ENCODE measurements around the gene RHOB.

RHOB gene

DNA sequence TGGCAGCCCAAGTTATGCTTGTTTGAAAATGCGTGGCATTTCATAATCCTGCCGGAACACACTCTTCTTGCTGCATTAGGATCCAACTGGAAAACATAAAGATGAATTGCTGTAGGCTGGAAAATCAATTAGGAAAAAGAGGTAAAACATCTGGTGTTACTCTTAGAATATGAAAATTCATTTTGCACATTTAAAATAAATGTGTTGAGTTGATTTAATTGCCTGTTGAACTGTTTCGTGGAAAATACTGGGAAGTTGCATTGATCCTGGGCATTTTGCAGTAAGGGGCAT is 4.1 kb downstream of the RHOB start:
- Histone ChIP-seq H3K9ac (ENCODE audit: low read length) (peak overlapping the region; percentile 28), H3K4me1 (ENCODE audit: insufficient read depth, low read length) (peaks cover 35% of the 10 kb centered on the region), H3K9me3 (ENCODE audit: low read length) (no peaks in the 10 kb centered on the region), H3K27me3 (ENCODE audit: control insufficient read depth in 1 of 2, insufficient read depth in 2 of 2, low read length in 2 of 2) (no peaks in the 10 kb centered on the region), H3K36me3 (ENCODE audit: insufficient read depth, low read length) (peaks cover 27% of the 10 kb centered on the region), H3K27ac (ENCODE audit: low read depth, low read length) (peak overlapping the region; percentile 77), H3K4me3 (ENCODE audit: low read depth in 1 of 2, low read length in 2 of 2) (peak overlapping the region in 1 of 2 donors; percentile 16)

DNA sequence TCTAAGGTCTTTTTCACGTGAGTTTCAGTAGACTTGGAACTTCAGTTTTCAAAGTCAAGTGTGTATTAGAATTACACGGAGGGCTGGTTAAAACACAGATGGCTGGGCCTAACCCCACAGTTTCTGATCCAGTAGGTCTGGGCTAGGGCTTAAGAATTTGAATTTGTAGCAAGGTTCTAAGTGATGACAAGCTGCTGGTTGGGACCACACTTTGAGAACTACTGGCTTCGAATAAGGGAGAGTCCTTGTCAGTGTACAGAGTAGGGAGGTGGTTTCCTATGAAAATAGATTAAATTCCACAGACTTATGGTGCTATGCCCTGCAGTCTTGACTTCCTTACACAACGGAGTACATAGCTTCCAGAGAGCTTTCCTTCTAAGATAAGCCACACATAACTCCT is 4.5 kb downstream of the RHOB start:
- no peaks in the 10 kb centered on the region for H3K27me3 ChIP-seq (ENCODE audit: control insufficient read depth in 1 of 2, insufficient read depth in 2 of 2, low read length in 2 of 2)
- peak overlapping the region; percentile 28 for H3K9ac ChIP-seq (ENCODE audit: low read length)
- peaks cover 39% of the 10 kb centered on the region for H3K4me1 ChIP-seq (ENCODE audit: insufficient read depth, low read length)
- H3K27ac ChIP-seq (ENCODE audit: low read depth, low read length): peak overlapping the region; percentile 77
- H3K9me3 ChIP-seq (ENCODE audit: low read length): no peaks in the 10 kb centered on the region
- peak overlapping the region in 1 of 2 donors; percentile 16 for H3K4me3 ChIP-seq (ENCODE audit: low read depth in 1 of 2, low read length in 2 of 2)
- H3K36me3 ChIP-seq (ENCODE audit: insufficient read depth, low read length): peaks cover 27% of the 10 kb centered on the region

DNA sequence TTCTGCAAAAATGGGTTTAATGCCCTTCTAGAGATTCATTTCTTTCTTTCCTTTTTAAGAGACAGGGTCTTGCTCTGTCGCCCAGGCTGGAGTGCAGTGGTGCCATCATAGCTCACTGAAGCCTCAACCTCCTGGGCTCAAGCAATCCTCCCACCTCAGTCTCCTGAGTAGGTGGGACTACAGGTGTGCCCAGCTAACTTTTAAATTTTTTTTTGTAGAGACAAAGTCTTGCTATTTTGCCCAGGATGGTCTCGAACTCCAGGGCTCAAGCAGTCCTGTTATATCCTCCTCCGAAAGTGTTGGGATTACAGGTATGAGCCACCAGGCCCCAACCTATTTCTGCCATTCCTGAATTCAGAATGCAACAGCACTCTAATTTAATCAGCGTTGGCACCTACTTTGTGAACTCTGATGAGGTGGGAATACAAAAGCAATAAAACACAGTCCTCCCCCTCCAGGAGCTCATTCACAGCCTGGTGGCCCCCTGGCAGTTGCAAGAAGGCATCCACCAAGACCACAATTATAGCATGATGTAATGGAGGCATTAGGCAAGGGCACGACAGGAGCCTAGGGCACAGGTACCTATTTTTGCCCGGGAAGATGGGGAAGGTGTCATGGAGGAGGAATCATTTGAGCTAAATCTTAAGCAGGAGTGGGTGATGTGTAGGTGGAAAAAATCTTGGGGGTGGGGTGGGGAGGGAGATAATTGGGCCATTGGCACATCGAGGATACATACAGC is 5.1 kb downstream of the RHOB start:
- Histone ChIP-seq H3K36me3 (ENCODE audit: insufficient read depth, low read length) (peaks cover 27% of the 10 kb centered on the region), H3K9ac (ENCODE audit: low read length) (peak overlapping the region; percentile 28), H3K9me3 (ENCODE audit: low read length) (no peaks in the 10 kb centered on the region), H3K4me1 (ENCODE audit: insufficient read depth, low read length) (peaks cover 45% of the 10 kb centered on the region), H3K4me3 (ENCODE audit: low read depth in 1 of 2, low read length in 2 of 2) (peak overlapping the region in 1 of 2 donors; percentile 5), H3K27me3 (ENCODE audit: control insufficient read depth in 1 of 2, insufficient read depth in 2 of 2, low read length in 2 of 2) (no peaks in the 10 kb centered on the region), H3K27ac (ENCODE audit: low read depth, low read length) (peak overlapping the region; percentile 77)

DNA sequence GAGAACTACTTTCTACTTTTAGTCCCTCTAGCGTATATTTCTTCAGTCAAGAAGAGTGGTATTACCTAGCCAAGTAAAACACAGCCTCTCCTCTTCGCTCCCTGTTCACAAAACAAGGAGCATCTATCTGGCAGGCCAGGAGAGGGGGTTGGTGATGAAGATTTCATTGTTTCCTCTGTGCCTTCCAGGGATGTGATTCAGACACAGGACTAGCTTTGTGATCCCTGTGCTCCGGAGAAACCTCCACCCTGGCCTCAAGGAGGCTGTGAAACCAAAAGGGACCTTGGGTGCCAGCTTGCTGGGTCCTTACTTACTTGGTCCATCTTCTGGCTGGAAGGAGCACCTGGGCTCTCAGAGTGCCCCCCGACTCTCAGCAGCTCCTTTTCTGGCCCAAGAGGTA is 5.7 kb downstream of the RHOB start:
- Histone ChIP-seq H3K27ac (ENCODE audit: low read depth, low read length) (peak overlapping the region; percentile 77), H3K4me1 (ENCODE audit: insufficient read depth, low read length) (peaks cover 51% of the 10 kb centered on the region), H3K36me3 (ENCODE audit: insufficient read depth, low read length) (peaks cover 26% of the 10 kb centered on the region), H3K9me3 (ENCODE audit: low read length) (no peaks in the 10 kb centered on the region), H3K4me3 (ENCODE audit: low read depth in 1 of 2, low read length in 2 of 2) (no peak overlapping the region), H3K9ac (ENCODE audit: low read length) (no peak overlapping the region), H3K27me3 (ENCODE audit: control insufficient read depth in 1 of 2, insufficient read depth in 2 of 2, low read length in 2 of 2) (no peaks in the 10 kb centered on the region)

DNA sequence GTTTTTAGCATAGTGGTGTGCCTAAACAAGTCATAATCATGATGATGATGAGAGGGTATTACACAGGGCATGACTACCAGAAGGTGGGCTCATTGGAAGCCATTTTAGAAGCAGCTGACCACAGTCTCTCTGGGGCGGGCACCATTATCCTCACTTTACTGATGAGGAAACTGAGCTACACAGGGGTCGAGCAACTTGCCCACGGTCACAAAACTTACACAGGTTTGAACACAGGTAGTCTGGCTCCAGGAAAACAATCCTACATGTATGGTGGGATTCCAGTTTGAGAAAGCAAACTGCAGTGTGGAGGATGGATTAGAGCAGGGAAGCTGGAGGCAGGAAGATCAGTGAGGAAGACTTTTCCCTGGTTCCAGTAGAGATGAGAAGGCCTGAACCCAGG is 6.2 kb downstream of the RHOB start:
- Histone ChIP-seq H3K4me3 (ENCODE audit: low read depth in 1 of 2, low read length in 2 of 2) (no peak overlapping the region), H3K27me3 (ENCODE audit: control insufficient read depth in 1 of 2, insufficient read depth in 2 of 2, low read length in 2 of 2) (no peaks in the 10 kb centered on the region), H3K4me1 (ENCODE audit: insufficient read depth, low read length) (peaks cover 54% of the 10 kb centered on the region), H3K9me3 (ENCODE audit: low read length) (no peaks in the 10 kb centered on the region), H3K9ac (ENCODE audit: low read length) (no peak overlapping the region), H3K36me3 (ENCODE audit: insufficient read depth, low read length) (peaks cover 21% of the 10 kb centered on the region), H3K27ac (ENCODE audit: low read depth, low read length) (peak overlapping the region; percentile 77)

DNA sequence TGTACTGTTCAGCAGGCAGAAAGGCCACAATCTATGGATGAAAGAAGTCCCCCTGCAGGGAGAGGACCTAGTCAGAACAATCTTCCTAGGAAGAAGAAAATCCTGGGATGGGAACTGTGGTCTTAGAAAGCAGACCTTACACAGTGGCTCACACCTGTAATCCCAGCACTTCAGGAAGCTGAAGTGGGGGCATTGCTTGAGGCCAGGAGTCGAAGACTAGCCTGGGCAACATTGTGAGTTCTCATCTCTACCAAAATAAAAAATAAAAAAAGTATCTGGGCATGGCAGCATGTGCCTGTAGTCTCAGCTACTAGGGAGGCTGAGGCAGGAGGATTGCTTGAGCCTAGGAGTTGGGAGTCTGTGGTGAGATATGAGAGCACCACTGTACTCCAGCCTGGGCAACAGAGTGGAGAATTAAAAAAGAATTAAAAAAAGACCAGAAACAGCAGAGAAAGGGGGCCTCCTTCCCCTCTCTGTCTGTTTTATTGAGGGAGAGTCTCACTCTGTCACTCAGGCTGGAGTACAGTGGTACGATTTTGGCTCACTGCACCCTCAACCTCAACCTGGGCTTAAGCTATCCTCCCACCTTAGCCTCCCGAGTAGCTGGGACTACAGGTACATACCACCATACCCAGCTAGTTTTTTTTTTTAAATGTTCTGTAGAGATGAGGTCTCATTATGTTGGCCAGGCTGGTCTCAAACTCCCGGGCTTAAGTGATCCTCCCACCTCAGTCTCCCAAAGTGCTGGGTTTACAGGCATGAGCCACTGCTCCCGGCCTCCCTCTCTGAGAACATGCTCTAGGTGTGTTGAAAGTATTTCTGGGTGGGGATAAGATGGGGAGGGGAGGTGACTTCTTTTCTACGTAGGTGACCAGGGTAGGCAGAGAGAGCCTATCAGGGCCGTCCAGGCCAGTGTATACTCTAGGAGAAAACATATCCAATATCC is 7.4 kb downstream of the RHOB start:
- no peak overlapping the region for H3K4me3 ChIP-seq (ENCODE audit: low read depth in 1 of 2, low read length in 2 of 2)
- H3K27me3 ChIP-seq (ENCODE audit: control insufficient read depth in 1 of 2, insufficient read depth in 2 of 2, low read length in 2 of 2): no peaks in the 10 kb centered on the region
- H3K9me3 ChIP-seq (ENCODE audit: low read length): no peaks in the 10 kb centered on the region
- H3K36me3 ChIP-seq (ENCODE audit: insufficient read depth, low read length): peaks cover 9% of the 10 kb centered on the region
- no peak overlapping the region for H3K9ac ChIP-seq (ENCODE audit: low read length)
- H3K4me1 ChIP-seq (ENCODE audit: insufficient read depth, low read length): peaks cover 54% of the 10 kb centered on the region
- peak overlapping the region; percentile 12 for H3K27ac ChIP-seq (ENCODE audit: low read depth, low read length)

DNA sequence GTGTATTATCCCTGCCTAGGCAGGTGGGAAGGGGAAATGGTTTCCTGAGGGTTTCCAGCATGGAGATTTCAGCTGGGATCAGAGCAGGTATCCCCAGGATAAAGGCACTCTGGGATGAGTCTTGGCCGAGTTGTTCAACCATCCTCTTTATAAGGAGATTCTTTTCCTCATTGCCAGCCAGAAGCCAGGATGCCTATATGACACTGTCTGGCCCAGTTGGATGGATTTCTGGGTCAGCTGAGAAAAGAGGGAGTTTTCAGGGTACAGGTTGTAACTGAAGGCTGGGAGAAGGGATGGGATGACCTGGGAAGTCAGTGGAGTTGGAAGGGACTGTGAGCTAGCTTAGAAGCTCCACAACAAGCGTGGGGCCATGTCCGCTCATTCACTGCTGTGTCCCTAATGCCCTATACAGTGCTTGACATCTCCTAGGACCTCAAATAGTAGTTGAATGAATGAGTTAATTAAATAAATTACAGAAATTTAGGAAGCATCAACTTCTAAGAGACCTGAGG is 8.3 kb downstream of the RHOB start:
- H3K4me3 ChIP-seq (ENCODE audit: low read depth in 1 of 2, low read length in 2 of 2): no peak overlapping the region
- H3K9me3 ChIP-seq (ENCODE audit: low read length): no peaks in the 10 kb centered on the region
- H3K9ac ChIP-seq (ENCODE audit: low read length): no peak overlapping the region
- H3K27me3 ChIP-seq (ENCODE audit: control insufficient read depth in 1 of 2, insufficient read depth in 2 of 2, low read length in 2 of 2): no peaks in the 10 kb centered on the region
- H3K36me3 ChIP-seq (ENCODE audit: insufficient read depth, low read length): peaks cover under 1% of the 10 kb centered on the region
- no peak overlapping the region for H3K27ac ChIP-seq (ENCODE audit: low read depth, low read length)
- peaks cover 47% of the 10 kb centered on the region for H3K4me1 ChIP-seq (ENCODE audit: insufficient read depth, low read length)

DNA sequence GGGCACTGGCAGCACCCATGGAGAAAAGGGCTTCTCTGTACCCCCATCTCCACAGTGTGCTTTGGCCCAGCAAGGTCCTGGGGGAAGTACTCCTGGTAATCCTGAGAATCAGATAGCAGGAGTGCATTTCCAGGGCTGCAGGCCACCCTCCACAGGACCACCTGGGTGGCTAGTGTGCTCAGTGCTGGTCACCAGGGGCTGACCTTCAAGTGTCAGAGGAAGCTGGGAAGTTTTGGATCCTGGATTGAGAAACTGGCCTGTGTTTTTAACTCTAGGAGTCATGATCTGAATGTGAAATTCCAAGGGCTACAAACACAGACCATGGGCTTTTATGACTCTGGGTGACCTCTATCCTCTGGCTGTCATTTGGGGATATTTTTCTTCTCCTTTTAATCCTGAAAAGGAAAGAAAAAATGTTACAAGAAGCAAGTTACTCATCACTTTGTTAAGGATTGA is 9.3 kb downstream of the RHOB start:
- Histone ChIP-seq H3K36me3 (ENCODE audit: insufficient read depth, low read length) (no peaks in the 10 kb centered on the region), H3K4me3 (ENCODE audit: low read depth in 1 of 2, low read length in 2 of 2) (no peak overlapping the region), H3K4me1 (ENCODE audit: insufficient read depth, low read length) (peaks cover 42% of the 10 kb centered on the region), H3K9me3 (ENCODE audit: low read length) (no peaks in the 10 kb centered on the region), H3K9ac (ENCODE audit: low read length) (no peak overlapping the region), H3K27ac (ENCODE audit: low read depth, low read length) (no peak overlapping the region), H3K27me3 (ENCODE audit: control insufficient read depth in 1 of 2, insufficient read depth in 2 of 2, low read length in 2 of 2) (no peaks in the 10 kb centered on the region)

DNA sequence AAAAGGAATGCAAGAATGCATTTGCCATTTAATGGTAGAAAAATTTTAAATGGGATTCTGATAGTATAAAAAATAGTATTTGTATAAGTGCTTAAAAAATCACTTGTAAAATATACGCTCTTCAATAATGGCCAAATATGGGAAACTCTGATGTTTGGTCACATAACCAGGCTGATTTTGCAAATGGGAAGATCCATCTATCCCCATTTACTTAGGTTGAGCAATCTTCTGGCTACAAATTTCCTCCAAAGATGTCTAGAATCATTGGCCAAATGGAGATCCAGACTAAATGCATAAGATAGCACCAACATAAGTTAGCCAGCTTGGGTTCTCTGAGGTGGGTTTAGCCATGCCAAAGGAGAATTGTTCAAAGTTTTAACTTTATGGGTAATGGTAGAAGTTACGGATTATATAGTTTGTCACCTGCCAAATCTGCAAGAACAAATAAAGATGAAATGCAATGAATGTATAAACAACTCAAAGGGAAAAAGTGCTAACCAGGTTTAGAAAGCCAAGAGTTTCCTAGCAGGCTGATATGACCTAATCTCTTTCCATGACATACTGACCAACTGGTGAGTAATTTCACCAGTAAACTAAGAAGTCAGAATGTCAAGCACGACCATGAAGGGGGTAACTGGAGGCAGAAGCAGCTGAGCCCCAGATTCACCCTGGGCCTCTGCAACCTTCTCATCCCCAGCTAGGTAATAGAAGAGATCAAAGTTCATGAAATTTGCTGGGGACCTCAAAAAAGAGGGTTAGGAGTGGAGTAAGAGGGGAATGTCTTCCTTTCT is 10.0 kb downstream of the RHOB start:
- Histone ChIP-seq H3K27me3 (ENCODE audit: control insufficient read depth in 1 of 2, insufficient read depth in 2 of 2, low read length in 2 of 2) (no peaks in the 10 kb centered on the region), H3K9ac (ENCODE audit: low read length) (no peak overlapping the region), H3K9me3 (ENCODE audit: low read length) (no peaks in the 10 kb centered on the region), H3K36me3 (ENCODE audit: insufficient read depth, low read length) (no peaks in the 10 kb centered on the region), H3K27ac (ENCODE audit: low read depth, low read length) (peak overlapping the region; percentile 14), H3K4me1 (ENCODE audit: insufficient read depth, low read length) (peaks cover 35% of the 10 kb centered on the region), H3K4me3 (ENCODE audit: low read depth in 1 of 2, low read length in 2 of 2) (no peak overlapping the region)

DNA sequence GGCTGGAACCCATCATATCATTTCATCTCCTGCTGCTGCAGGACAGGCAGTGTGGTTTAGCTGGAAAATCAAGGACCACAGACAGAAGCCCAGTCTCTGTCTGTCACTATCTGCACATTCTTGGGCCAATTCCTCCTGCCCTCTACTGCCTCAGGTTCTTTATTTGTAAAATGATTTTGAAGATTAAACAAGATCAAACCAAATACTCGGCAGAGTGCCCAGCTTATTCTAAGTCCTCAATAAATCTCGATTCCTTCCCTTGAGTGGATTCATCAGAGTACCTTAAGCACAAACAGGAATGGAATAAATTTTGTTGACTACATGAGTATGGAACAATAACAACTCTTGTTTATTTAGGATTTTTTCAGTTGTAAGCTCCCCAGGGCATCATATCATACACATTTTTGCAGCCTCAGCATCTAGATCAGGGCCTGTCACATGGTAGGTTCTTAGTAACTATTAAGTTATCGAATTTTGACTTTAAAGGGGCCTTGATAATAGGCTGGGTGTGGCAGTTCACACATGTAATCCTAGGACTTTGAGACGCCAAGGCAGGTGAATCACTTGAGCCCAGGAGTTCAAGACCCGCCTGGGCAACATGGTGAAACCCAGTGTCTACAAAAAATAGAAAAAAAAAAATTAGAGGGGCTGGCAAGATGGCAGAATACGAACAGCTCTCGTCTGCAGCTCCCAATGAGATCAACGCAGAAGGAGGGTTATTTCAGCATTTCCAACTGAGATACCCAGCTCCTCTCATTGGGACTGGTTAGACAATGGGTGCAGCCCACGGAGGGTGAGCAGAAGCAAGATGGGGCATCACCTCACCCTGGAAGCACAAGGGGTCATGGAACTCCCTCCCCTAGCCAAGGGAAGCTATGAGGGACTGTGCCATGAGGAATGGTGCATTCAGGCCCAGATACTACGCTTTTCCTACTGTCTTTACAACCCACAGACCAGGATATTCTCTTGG is 11.1 kb downstream of the RHOB start:
- Histone ChIP-seq H3K4me1 (ENCODE audit: insufficient read depth, low read length) (peaks cover 24% of the 10 kb centered on the region), H3K27me3 (ENCODE audit: control insufficient read depth in 1 of 2, insufficient read depth in 2 of 2, low read length in 2 of 2) (no peaks in the 10 kb centered on the region), H3K9ac (ENCODE audit: low read length) (no peak overlapping the region), H3K9me3 (ENCODE audit: low read length) (no peaks in the 10 kb centered on the region), H3K4me3 (ENCODE audit: low read depth in 1 of 2, low read length in 2 of 2) (no peak overlapping the region), H3K27ac (ENCODE audit: low read depth, low read length) (no peak overlapping the region), H3K36me3 (ENCODE audit: insufficient read depth, low read length) (no peaks in the 10 kb centered on the region)
